NCI-H1436 (cell line): ENCODE data around the gene OR52B6.
"Not testable (repeated sequence)": the region's sequence is repeated elsewhere in the genome, so short reads cannot be mapped to it uniquely, and the experiment has no call there.

Experiments
- DNase-seq: peaks from one replicate; lab custom pipeline; 2025; lab: John Stamatoyannopoulos, UW

Gene OR52B6

DNA sequence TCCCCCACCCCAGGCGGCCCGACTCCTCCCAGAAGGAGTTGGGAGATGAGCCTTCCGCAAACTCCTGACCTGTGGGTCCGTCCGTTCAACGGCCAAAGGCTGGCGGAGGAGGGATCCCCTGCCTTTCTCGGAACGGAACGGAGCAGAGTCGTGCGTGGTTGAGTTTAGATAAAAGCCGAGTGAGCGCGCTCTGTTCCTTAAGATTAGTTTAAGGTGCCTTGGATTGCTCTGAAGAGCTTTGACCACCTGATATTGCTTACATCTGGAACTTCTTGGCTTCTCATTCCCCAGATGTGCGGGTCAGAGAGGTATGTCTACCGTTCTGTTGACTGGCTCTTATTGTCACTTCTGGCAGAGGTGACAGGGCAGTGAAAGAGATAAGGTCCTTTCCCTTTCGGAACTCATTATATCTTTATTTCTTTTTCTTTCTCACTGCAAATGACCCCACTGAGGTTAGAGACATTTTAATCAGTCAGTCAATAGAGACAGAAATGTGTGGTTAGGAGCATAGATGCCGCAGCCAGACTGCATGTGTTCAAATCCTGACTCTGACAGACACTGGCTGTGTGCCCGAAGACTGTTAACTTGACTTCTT, 16.0 kb downstream of the OR52B6 start, which contains the start of gene TRIM6:
TRIM6 (plus strand) TSS at position 31 of the 595 bp plus-strand sequence; CDS start at position 292, 261 bp downstream.
- DNase-seq, result no peak

DNA sequence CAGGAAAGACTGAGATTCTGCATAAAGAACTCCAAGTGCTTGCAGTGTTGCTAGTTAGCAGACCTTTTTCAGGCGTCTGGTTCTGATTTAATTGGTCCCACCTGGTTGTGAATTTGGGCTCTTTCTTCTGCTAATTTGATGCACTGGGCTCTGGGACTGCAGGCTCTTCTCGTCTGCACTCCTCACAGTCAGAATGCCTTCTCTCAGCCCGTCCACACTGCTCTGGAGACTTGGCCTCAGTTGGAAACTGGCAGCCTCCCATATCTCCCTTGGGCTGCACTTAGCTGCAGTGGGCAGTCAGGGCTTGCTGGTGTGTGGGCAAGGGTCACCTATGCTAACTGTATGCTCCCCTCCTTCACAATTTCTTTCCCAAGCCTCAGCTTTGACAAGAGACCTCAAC, 17.3 kb downstream of the OR52B6 start:
- DNase-seq, result no peak

DNA sequence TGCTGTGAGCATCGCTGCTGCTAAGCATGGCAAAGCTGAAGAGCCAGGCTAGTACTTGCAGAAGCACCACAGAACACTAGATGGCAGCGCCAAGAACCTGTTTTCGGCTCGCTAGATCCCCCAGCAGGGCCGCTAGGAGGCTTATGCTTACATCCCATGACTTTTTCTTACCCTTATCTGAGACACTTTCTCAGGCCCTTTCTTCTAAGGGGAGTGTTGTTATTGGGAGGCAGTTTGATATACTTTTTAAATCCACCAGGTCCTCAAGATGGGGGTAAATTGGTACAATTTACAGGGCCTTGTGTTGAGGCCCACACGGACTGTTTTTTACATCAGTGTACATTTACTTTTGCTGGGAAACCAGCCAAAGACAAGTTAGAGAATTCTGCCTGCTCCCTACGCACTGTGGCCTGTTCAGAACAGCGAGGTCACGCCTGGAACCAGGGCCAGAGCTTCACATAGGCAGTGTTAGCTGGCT, 19.7 kb downstream of the OR52B6 start:
- DNase-seq, result peak; percentile 7

DNA sequence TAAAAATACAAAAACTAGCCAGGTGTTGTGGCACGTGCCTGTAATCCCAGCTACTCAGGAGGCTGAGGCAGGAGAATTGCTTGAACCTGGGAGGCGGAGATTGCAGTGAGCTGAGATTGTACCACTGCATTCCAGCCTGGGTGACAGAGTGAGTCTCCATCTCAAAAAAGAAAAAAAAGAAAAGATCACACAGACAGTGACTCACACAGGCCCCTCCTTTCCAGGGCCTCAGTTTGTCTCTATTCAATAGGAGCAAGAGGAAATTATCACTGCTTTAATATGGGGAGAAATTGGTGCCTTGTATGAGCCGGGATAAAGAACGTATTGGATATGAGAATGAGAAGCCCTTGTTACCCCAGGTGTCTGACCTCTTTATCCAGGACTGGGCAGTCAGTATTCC, 22.1 kb downstream of the OR52B6 start:
- DNase-seq, result not testable (repeated sequence)

DNA sequence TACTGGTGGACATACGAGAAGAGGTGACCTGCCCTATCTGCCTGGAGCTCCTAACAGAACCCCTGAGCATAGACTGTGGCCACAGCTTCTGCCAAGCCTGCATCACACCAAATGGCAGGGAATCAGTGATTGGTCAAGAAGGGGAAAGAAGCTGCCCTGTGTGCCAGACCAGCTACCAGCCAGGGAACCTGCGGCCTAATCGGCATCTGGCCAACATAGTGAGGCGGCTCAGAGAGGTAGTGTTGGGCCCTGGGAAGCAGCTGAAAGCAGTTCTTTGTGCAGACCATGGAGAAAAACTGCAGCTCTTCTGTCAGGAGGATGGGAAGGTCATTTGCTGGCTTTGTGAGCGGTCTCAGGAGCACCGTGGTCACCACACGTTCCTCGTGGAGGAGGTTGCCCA, 22.6 kb downstream of the OR52B6 start:
- no peak for DNase-seq

DNA sequence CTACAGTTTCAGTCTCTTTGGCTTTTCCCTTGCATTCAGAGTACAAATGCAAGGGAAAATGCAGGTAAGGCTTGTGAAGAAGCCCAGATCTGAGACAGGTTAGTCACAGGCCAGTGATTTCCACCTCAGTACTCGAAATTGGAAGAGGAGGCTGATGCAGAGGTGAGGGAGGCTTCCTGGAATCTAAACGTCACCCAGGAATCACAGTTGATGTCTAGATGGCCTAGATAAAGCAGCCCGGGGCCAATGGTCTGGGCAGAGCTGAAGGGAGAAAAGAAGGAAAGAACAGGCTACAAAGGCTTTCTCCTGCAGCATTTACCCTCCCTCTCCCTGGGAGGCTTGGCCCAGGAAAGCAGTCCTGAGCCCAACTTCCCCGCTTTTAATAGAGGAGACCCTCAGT, 24.2 kb downstream of the OR52B6 start:
- DNase-seq, result no peak

DNA sequence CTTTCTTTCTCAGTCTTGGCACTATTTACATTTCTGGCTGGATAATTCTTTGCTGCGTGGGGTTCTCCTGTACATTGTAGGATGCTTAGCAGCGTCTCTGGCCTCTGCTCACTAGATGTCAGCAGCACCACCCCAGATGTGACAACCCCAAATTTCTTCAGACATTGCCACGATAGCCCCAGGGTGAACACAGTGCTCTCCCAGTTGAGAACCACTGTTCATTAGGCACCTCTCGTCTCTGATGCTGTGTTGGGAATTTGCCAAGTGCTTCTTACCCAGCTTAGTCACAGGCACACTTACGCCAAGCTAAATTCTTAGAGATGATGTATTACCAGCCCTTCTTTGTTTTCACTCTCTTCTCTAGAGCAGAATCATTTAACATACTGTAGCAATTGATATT, 25.2 kb downstream of the OR52B6 start:
- no peak for DNase-seq

DNA sequence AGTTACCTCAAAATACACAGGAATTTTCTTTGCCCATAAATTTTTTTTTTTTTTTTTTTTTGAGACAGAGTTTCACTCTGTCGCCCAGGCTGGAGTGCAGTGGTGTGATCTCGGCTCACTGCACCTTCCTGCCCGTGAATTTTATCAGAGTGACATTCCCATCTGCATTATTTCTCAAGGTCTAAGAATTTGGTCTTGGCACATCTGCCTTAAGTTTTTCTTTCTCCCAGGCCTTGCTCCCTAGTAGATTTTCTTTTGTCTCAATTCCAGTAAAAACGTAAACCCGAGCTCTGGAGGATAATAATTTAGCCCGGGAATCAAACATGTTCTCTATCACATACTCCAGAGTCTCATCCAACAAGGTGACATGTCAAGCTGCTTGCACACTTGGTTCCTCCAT, 28.1 kb downstream of the OR52B6 start:
- DNase-seq, result no peak

DNA sequence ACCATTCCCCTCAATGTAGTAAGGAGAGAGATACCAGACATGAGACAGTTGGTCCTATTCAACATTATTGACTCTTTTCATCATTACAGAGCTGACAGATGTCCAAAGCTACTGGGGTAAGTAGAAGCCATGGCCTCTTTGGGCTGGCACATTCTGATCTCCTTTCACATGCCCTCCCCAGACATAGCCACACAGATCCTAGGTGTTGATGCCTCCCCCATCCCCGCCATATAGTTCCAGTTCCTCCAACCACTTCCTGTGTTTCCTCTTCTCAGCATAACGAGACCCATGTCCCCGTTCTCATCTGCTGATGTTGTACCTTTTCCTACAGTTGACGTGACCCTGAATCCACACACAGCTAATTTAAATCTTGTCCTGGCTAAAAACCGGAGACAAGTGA, 29.8 kb downstream of the OR52B6 start:
- no peak for DNase-seq

DNA sequence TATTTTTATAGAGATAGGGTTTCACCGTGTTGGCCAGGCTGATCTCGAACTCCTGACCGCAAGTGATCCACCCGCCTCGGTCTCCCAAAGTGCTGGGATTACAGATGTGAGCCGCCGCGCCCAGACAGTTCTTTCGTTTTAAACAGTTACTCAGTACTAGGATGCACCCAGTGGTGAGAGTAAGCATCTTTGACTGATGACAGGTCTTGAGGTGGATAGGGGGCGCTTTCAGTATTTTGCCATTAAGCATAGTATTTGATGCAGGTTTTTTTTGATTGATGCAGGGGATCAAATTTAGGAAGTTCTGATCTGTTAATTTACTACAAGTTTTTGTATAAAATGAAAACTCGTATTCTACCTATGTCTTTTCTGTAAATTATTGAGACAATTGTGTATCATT, 30.9 kb downstream of the OR52B6 start:
- DNase-seq, result no peak

DNA sequence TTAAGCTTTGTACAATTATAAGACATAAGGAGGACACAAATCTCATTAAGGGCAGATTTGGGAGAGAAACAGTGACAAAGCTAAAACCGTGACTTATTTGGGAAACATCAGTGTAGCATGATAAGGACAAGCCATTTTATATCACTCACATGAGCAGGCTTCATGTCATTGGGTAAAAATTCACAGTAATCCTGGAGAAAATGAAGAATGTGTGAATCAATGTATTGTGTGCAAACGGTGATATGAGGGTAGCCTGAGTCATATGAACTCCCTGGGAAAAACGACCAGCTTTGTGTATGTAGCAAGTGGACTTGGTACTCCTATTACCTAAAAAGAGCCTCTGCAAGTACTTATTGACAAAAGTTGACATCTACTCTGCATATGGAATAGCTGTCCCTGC, 38.1 kb downstream of the OR52B6 start:
- DNase-seq, result no peak

DNA sequence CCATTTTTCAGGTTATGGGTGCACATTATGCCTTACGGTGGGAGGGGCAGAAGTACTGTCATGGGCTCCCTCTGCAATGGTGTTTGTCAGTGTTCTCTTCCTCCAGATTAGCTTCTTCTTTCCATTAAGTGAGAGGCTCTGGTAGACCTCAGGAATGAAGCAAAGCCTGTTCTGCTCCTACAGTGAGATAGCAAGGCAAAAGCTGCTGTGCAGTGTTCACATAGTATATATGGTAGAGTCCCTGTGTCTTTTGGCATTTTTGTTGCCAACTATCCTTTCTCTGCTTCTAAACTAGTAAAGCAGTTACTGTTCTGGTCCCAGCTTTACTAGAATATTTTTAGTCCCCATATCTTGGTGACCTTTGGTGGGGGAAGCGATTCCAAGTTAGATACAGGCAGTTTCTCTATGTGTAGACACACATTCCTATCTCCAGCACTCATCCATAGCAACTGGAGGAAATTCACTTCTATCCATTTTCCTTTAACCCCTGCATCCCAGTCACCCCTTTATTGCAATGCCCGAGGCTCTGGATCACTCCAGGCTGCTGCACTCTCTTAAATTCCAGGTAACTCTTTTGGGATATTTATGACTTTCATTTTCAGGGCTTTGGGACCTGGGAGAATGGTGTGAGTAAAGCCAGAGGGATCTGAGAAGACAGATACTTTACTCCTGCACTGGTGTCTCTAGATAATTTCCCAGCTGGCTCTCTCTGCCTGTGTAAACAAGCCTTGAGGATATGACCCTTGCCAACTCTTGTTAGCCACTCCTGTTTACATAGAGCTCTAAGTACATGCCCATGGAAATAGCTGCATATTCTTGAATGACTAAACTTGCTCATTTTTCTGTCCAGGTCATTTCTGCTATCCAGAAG, 40.2 kb downstream of the OR52B6 start:
- DNase-seq, result no peak

DNA sequence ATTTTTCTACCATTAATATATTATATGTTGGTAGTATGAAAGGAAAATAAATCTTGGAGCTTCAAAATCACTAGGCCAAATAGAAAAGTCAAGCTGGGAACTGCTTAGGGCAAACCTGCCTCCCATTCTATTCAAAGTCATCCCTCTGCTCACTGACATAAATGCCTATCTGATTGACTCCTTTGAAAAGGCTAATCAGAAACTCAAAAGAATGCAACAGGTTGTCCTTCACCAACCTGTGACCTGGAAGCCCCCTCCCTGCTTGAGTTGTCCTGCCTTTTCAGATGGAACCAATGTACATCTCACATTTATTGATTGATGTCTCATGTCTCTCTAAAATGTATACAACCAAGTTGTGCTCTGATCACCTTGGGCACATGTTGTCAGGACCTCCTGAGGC, 40.9 kb downstream of the OR52B6 start:
- DNase-seq, result no peak

DNA sequence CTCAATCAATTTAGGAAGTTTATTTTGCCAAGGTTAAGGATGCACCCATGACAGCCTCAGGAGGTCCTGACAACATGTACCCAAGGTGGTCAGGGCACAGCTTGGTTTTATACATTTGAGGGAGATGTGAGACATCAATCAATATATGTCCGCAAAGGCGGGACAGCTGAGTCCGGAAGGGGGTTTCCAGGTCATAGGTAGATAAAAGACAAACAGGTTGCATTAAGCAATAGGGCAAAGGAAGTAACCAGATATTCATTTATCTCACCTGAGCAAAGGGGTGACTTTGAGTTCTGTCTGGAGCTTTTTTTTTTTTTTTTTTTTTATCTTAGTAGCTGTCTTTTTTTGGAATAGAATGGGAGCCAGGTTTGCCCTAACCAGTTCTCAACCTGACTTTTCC, 42.1 kb downstream of the OR52B6 start:
- no peak for DNase-seq

DNA sequence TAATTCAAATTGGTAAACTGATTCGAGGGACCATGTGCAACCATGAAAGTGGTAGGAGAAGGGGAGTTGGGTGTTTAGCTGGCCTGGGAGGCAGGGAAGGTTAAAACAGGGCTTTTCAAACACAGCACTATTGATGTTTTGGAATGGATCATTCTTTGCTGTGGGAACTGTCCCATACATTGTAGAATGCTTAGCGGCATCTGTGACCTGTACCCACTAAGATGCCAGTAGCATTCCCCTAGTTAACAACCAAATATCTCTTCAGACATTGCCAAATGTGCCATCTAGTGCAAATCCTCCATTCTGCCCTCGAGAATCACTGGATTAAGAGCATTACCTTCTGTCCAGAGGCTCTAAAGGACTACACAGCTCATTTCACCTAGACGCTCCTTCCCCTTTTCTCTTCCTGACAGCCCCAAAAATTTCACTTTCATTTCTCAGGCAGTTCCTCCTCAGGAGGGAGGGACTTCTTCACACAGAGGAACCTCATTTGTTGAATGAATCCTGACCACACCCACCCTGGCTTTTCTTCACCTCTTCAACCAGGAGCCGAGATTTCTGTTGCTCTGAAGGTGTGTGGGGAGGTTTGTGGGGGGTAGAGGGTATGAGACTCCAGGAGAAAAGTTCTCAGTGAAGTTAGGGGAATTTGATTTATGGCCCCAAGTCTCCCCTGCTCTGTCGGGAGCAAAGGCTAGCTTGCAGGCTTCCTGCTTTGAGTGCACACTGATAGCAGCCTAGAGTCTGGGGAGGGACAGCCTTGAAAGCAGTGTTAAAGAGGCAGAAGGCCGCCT, 44.0 kb downstream of the OR52B6 start, which contains the start of gene TRIM34:
TRIM34 (plus strand) TSS at position 513 of the 791 bp plus-strand sequence. CDS start 7,331 bp downstream, outside the sequence.
- no peak for DNase-seq

DNA sequence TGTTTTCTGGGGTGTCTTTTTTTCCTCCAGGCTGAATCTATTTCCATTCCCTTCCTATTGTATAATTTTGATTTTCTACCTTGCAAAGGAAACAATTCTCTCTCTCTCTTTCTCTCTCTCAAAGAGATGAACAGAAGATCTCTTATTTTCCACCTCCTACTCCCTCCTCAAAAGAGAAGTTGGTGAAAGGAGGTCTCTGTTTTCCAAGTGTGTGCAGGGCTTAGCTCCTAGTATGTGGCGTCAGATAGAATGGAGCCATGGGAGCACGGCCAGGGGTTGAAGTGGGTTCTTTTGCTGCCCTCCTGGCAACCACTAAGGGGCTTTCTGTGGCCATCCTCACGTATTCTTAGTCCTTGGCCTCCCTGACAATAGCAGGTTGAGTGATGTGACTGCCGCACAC, 44.6 kb downstream of the OR52B6 start:
- DNase-seq, result no peak

DNA sequence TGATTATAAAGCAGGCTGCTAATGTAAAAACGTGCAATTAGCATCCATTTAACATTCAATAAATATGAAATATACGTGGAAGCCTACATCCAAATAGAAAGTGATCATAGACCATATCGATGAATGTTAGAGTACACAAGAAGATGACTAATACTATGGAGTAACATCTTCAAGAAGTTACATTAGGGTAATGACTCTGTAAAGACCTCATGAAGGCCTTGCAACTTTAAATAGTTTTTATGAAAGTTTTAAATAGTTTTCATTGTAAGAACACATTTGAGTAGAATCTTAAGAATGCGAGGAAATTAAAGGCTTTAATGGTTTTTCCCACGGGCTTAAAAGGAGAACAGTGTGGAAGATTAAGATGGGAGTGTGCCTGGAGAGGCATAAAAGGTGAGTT, 45.5 kb downstream of the OR52B6 start:
- DNase-seq, result no peak

DNA sequence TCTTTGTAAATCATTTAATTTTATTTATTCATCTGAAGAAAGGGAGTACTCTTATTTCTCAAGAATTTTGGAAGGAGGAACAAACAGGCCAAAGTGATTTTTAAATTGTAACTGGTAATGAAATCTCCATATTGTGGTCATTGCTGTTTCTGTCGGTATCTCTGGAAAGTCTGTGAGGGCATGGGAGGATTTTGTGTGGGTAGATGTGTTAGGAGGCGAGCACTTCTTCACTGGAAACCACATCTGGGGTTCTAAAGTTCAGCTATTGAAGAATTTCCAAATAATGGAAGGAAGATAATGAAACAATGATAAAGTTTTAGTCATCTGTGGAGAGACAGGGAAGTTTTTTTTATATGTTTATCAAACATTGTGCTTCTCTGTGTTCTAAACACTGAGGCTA, 50.7 kb downstream of the OR52B6 start:
- no peak for DNase-seq
